Activated CD8-positive, alpha-beta memory T cell treated with anti-CD3 and anti-CD28 coated beads for 4 hours (primary cell): Measurements from ENCODE around the gene ZFP36L2.

ENCODE experiments used
- DNase-seq, 2 donors: peaks; one replicate each; pipeline ENCODE4 v3.0.0-alpha.2; 2020; ENCODE audit warnings: low read depth in 2 of 2

Gene ZFP36L2

GRCh38 chr2:43248621-43249020, 22.2 kb upstream of the ZFP36L2 start:
- DNase-seq, result no peak

DNA sequence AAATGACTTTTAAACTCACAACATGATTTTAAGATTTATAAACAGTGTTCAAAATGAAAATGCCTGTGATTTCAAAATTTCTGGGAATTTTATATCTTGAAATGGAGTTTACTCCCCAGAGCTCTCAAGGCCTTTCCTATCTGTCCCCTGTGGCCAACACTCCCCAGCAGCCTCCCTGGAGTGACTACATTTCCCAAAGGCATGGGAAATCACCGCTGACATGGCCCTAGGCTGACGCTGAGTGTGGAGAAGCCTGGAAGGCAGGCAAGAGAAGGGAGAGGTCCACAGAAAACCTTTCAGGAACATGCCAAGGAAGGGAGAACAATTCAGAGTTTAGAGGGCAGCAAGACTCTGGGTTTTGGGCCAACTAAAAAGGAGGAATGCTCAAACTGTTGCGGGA, 20.2 kb upstream of the ZFP36L2 start:
- DNase-seq, result no peak

GRCh38 chr2:43241558-43241957, 15.2 kb upstream of the ZFP36L2 start:
- DNase-seq, result no peak

- DNase-seq, result no peak
Observed at GRCh38 chr2:43240766-43241150, 14.4 kb upstream of the ZFP36L2 start.

DNA sequence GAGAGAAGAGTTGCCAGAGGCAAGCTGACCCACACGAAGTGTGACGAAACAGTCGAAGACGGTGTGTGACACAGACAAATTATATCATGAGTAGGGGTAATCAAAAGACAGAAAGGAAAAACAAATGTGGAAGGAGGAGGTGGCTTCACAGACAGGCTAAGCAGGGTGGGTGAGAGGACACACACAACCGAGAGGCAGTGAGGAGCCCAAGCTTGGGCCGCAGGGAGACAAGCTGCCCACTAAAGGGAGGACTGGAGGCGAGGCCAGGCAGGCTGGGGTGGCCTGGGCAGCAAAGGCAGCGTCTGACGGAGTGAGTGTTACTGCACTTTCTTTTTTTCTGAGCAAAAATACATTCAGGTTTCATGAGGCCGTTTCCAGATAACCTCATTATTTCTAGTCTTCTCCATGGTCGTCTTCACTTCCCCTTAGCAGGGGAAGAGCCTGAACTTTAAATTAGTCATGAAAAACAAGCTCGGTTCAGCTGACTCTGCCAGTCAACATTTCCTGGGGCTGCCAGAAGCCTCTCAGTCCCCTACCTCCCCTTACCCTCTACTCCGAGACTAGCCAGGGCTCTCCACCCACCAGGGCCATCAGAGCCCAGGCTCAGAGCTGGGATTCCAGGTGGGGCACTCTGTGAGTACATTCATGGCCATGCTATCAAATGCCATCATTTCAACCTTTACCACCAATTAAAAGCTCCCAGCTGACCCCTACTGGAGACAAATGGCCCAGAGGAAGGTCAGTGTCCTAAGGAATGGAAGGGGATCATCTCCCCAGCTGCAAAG, 13.8 kb upstream of the ZFP36L2 start:
- DNase-seq, result no peak

GRCh38 chr2:43238813-43239212, 12.4 kb upstream of the ZFP36L2 start:
- no peak for DNase-seq

DNA sequence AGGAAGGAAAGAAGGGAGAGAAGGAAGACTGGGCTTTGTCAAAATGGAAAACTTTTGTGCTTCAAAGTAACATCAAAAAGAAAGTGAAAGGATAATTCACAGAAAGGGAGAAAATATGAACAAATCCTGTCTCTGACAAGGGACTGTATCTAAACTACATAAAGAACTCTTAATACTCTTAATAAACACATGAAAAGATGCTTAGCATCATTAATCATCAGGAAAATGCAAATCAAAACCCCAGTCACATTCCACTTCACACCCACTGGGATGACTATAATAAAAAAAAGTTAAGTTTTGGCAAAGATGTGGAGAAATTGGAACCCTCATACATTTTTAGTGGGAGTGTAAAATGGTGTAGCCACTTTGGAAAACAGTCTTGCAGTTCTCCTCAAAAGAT, 11.8 kb upstream of the ZFP36L2 start:
- no peak for DNase-seq

- no peak for DNase-seq
Observed at GRCh38 chr2:43233218-43234212, 7.1 kb upstream of the ZFP36L2 start.

- no peak for DNase-seq
Observed at GRCh38 chr2:43230951-43231827, 4.8 kb upstream of the ZFP36L2 start.

- DNase-seq, result no peak
Observed at GRCh38 chr2:43230351-43230885, 4.0 kb upstream of the ZFP36L2 start.

DNA sequence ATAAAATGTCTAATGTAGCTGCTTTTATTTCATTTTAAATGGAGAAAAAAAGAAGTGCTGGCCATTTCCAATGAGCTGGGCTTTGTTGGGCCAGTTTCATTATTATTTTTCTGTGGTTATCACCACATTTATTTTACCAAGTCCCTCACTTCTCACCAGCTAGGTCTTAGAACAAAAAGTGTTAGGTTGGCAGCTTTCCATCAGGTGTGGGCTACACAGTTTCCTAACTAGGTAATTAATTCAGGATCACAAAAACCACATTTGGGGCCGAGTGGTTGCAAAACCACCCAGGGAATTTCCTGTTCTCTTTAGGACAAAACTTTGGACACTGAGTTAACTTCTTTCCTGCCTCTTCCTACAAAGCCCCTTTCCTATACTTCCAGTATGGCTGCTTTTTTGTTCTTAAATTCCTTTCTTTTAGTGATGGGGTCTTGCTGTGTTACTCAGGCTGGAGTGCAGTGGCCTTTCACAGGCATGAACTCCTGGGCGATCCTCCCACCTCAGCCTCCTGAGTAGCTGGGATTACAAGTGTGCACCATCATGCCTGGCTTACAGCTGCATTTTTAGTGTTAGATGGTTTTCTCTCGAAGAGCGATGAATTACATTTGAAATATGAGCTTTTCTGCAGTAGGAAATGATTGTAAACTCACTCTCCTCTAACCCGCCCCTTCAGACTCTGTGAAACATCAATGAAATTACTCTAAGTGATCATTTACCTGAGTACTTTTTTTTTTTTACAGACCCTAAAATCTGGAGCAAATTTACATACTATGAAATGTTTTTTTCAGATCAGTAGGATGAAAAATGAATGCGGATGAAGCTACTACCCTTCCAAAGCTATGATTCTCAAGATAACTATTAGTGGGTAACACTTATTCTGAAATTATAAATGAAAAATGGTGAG, 2.6 kb upstream of the ZFP36L2 start:
- no peak for DNase-seq

GRCh38 chr2:43228321-43228751, 1.9 kb upstream of the ZFP36L2 start:
- DNase-seq, result no peak

GRCh38 chr2:43227830-43228281, 1.4 kb upstream of the ZFP36L2 start:
- DNase-seq, result no peak

DNA sequence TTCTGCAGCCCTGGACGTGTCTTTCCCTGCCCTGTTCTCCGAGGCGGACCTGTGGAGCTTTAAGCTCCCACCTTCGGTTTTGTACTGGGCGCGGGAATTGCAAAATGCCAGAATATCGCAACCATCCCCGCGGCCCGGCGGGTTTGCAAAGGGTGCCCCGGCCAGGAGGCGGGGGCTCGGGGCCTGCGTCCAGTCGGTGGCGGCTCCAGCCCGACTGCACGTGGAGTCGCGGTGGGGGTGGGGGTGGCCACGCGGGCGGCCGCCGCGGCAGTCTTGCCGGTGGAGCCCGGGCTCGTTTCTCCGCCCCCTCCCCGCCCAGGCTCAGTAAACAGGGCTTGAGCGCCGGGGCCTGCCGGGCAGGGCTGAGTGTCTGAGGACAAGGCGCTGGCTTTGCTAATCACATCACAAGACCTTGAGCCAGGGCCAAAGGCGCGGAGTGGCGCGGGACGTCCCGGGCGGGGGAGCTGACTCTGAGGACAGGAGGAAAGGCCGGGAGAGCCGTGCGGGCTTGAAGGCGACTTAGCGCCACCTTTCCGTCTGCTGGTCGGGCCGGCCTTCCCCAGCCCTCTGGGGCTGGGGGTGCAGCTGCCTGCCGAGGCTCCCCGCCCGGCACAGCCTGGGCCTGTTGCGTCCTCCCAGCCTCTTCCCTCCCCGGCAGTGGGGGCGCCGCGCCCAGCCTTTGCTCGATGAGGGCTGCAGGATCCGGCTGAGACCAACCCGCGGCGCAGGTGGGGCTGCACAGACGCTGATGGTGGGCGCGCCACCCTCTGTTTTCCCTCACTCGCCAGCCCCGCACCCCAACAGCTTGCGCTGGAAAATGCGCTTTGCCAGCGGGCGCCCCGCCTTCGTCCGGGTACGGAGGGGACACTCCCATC, 786 bp upstream of the ZFP36L2 start:
- peak; percentile 38 to 46 for DNase-seq

DNA sequence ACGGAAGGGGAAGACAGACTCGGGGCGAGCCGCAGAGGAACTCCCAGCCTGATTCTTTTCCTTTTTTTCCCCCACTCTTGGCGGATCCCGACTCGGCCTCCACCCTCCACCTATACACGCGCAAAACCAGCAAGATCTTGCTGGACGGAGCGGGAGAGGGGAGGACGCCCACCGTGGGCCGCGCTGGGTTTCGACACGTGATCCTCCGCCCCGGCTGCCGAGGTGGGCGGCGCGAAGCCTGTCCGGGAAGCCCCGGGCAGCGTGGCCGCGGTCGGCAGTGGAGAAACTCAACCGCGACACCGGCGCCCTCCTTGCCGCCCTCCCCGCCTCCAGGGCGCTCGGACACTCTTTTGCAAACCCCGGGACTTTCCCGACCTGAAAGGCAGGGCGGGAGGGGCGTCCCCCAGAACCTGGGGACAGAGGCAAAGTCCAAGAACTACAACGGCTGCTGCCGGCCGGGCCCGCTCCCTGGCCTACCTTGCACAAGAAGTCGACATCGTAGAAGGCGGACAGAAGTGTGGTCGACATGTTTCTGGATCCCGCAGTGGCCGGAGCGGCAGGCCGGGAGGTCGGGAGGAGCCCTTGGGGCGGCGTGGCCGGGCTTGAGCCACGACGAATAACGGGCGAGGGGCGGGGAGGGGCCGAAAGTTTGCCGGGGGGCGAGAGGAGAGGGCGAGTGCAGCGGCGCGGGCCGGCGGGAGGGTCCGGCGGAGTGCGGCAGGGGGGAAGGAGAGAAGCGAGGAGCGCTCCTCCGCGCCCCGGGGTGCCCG, 433 bp downstream of the ZFP36L2 start:
- peak; percentile 45 to 53 for DNase-seq

- DNase-seq, result peak; percentile 20 to 31
Observed at GRCh38 chr2:43225093-43225787, 1.2 kb downstream of the ZFP36L2 start.

- no peak for DNase-seq
Observed at GRCh38 chr2:43224571-43225092, 1.8 kb downstream of the ZFP36L2 start.

- peak; percentile 50 to 57 for DNase-seq
Observed at GRCh38 chr2:43224131-43224570, 2.3 kb downstream of the ZFP36L2 start.
